ENCODE data around the gene NFIX.

NFIX gene

GRCh38 chr19:13095934-13096927, 101.0 kb downstream of the NFIX start:
- peak in 1 of 3 experiments; percentile 31 for DNase-seq

GRCh38 chr19:13097033-13097462, 101.8 kb downstream of the NFIX start:
- DNase-seq = no peak

DNA sequence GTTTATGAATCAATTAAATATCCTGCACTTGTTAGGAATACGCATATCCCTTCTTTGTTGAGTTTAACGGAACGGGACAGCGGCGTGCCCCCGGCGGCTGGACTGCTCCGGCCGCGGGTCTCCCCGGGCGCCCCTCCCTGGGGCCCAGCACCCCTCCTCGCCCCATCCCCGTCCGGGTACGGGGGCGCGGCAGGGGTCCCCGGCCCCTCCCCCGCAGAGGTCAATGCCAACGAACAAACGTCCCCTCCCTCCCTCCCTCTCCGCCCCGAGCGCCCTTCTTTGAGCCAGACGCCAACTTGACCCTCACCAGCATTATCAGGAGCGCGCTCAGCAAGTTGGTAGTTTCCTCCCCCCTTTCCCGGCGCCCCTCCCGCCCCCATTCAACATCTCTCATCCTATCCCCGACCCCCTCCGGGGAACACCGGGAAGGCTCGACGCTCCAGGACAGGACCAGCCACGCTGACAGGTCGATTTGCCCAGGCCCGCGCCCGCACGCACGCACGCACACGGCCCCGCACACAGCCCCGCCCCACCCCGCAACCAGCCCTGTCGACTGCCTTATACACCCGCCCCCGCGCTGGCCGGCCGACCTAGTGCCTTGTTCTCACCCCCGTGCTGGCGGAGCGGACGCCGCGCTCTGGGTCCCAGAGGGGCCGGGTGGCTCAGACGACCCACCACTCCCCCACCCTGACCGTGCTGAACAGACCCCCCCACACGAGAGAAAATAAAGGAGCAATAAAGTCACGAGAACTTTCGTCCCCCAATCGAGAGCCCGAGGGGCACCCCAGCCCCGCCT, 102.4 kb downstream of the NFIX start:
- DNase-seq = no peak

DNA sequence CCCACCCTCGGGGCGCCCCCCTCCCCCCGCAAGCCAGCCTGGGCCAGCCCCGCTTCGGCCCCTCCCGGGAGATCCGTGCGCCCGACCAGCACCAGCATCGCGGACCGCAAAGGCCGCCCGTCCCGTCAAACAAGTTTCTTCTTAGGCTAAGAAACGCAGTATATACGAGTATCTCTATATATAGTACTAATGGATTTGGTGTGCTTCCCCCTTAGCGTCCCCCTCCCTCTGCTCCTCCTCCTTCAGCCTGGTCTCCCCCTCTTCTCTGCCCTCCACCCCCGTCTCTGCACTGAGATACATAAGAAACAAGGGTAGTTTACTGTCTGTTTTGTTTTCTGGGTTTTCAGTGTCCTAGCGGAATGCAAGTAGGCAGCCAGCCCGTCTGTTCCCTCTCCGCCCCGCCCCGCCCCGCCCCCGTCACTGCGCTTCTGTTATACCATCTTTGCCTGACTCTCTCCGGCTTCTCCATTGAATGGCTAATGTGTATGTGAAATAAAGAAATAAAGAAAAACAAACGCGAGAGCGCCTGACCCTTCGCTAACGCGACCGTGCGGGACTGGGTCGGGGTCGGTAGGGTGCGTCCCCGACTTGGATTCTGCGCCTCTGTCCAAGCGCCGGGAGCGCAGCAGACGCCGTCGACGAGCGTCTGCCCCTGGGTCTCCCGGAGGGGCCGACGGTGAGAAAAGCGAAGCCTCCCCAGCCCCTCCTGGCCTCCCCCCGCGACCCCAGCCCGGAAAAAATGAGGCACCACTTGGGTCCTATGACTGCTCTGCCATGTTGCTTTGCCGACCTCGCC, 103.2 kb downstream of the NFIX start:
- no peak for DNase-seq

DNA sequence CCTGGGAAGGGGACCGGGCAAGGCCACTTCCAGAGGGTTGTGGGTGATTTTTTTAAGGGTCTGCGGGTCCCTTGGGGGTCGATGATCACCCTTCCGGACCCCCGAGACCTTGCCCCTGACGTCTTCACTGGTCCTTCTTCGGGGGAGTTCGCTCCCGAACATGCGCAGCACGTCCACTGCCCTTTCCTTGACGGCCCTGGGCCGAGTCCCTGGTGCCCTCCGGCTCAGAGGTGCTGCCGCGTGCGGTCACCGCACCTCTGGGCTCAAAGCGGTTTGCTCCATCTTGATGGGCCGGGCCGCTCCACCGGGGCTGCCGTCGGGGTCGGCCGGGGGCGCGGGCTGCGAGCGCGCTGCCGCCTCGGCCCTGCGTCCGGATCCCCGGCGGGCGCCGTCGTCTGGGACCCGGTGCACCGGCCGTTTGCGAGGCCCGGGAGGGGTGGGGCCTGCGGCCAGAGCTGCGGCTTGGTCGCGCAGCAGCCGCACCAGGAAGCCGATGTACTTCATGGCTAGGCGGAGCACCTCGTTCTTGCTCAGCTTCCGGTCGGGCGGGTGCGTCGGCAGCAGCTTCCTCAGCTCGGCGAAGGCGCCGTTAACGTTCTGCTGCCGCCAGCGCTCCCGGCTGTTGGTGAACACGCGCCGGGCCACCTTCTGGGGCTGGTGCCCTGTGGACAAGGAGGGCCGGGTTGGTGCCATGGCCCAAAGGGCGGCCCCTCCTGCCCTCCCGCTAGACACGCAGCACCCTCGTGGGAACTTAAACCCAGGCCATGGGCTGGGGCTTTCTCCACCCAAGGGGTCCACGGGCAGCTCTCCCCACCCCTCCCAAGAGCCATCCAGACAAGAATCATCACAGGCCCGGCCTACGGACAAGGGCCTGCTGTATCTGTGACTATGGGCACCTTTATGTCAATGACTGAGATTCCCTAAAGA, 104.1 kb downstream of the NFIX start:
- DNase-seq = no peak

DNA sequence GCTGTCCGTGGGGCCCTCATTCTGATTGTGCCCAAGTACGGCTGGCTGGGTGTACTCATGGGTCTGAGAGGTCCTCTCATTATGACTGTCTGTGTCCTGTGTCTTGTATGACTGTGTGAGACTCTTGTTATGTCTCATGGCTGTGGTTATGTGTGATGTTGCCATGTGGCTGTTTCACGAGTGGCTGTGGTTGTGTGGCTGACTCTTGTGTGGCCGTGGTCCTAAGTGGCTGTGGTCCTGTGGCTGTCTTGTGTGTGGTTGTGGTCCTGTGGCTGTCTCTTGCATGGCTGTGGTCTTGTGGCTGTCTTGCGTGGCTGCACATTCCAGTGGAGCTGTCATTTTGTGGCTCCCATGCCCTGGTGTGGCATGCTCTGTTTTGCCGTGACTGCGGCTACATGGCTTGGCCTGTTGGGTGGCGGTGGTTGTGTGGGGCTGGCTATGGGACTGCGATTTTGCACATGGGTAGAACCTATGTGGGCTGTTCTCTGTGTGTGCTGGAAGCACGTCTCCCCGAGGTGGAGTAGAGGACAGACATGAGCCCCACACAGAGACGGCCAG, 104.8 kb downstream of the NFIX start:
- DNase-seq = no peak

GRCh38 chr19:13100841-13101589, 105.7 kb downstream of the NFIX start:
- DNase-seq = no peak

DNA sequence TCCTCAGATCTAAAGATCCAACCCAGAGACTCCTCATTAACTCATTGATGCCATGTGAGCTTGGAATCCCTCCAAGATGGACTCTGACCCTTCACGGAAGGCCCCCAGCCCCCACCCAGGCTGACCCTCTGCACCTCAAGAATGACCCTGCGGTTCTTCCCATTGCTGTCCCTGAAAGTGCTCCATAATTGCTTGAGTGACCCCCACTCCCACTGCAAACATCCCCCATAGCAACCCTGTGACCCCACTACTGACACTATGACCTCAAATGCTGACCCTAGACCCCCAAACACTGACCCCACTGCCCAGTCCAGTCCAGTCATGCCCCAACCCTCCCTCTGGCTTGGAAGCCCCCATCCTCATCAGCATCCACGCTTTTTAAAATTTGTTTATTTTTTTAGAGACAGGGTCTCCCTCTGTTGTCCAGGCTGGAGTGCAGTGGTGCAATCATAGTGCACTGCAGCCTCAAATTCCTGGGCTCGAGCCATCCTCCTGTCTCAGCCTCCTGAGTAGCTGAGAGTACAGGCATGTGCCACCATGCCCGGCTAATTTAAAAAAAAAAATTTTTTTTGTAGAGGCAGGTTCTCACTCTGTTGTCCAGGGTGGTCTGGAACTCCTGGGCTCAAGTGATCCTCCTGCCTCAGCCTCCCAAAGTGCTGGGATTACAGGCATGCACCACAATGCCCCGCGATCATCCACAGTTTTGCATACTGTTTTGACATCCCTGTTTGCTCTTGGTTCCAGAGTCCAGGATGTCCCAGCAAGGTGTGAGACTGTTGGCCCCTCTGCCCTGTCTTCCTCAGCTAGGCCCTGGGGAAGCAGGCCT, 106.5 kb downstream of the NFIX start:
- DNase-seq = no peak

GRCh38 chr19:13102416-13102665, 107.1 kb downstream of the NFIX start:
- no peak for DNase-seq

DNA sequence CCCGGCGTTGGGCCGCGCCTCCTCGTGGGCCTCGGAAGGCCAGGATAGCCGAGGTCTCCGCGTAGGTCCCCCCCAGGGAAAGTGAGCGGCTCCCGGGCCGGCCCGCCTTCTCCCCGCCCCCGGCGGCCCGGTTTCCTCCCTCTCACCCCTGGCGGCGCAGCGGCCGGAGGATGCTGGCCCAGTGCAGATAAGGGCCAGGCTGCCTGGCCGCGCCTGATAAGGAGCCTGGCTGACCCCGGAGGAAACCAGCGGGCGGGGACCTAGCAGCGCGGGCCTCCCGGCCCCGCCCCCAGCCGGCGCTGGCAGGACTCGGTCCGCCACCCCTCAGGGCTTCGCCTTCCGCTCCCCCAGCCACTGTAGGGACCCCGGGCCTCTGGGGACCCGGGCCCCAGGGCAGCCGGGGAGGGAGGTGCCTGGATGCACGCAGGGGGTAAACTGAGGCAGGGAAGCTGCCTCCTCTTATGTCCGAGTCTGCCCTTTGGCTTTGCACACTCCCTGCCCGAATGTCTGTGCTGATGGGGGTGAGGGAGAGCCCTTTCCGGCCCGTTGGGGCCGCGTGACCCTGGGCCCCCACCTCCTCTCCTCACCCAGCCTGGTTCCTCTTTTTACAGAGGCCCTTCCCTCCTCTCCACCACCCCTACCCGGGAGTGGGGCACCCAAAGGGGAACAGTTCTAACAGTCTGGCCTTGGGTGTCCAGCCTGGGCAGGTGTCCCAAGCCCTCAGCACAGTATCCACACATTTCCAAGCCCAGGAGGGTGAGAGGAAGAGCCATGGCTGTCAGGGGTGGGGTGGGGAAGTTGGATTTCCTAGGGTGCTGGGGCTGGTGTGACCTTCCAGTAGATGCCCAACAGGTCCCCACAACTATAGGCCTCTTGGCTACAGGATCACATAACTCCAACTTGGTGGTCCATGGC, 107.6 kb downstream of the NFIX start, which contains the start of gene LYL1:
TSS of gene LYL1 (minus strand) at position 193 of the 915 bp plus-strand sequence. CDS start 1,687 bp downstream, outside the sequence.
- no peak for DNase-seq

GRCh38 chr19:13103581-13104359, 108.5 kb downstream of the NFIX start:
- no peak for DNase-seq

GRCh38 chr19:13104360-13104847, 109.1 kb downstream of the NFIX start:
- no peak for DNase-seq

GRCh38 chr19:13104848-13105711, 109.8 kb downstream of the NFIX start:
- DNase-seq = no peak

GRCh38 chr19:13109361-13110098, 114.3 kb downstream of the NFIX start:
- no peak for DNase-seq

DNA sequence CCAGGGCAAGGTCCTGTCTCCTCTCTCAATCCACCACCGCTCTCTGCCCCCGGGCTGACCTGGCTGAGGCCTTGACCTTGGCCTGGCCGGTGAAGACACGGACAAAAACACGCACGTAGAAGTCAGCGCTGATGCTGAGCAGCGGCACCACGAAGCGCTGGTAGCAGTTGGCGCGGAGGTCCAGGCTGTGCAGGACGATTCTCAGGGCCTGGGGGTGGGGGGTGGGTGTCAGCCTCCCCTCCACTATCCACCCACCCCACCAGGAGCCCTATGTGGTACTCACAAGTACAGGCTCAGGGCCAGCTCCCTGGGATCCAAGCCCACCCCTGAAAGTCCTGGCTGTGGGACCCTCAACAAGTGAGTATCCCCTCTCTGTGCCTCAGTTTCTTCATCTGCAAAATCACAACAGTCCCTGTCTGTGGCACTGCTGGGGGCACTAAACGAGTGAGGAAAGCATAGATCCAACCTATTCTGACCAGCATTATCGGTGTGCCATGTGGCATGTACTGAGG, 114.9 kb downstream of the NFIX start:
- DNase-seq = no peak

DNA sequence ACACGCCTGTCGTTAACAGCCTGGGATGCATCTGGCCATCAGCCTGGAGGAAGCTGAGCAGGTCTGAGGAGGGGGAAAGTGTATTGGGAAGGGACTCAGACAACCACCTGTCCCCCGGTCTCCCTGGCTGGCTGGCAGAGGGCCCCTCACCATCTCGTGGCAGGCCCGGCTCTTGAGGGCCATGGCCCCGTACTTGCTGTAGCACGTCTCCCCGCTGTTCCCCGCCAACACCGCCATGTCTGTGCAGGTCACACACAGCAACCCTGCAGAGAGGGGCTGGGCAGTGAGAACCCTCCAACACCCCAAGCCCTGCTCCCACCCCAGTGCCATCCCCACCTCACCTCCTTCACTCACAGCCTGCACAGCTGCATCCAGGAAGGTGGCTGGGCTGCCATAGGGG, 117.3 kb downstream of the NFIX start:
- DNase-seq = no peak

All from NCI-H1417 (cell line).